ENCODE data around the gene MINDY3. TPM values are rescaled to one million over a fixed set of nuclear protein-coding genes. Genes with fewer than 3 reads are reported as not detected.

MINDY3 gene
- total RNA-seq, 1 experiment from 2014 or later = 40.3 TPM

- no peak for DNase-seq (ENCODE audit: low read depth in 1 of 2, low spot score in 2 of 2)
- Histone ChIP-seq H3K27ac (no peak overlapping the region), H3K27me3 (replicated peaks) (no peaks in the 10 kb centered on the region), H3K36me3 (peaks cover 18% of the 10 kb centered on the region; the same call in 1 of the 2 replicates), H3K4me3 (no peak overlapping the region), H3K4me1 (replicated peaks) (peaks cover 5% of the 10 kb centered on the region), H3K9me3 (replicated peaks) (no peaks in the 10 kb centered on the region)
Measured at GRCh38 chr10:15809450-15809849, 50.9 kb downstream of the MINDY3 start.

- Histone ChIP-seq H3K9me3 (replicated peaks) (no peaks in the 10 kb centered on the region), H3K4me3 (no peak overlapping the region), H3K27me3 (replicated peaks) (no peaks in the 10 kb centered on the region), H3K36me3 (peaks cover 16% of the 10 kb centered on the region; the same call in 1 of the 2 replicates), H3K27ac (no peak overlapping the region), H3K4me1 (replicated peaks) (peaks cover 2% of the 10 kb centered on the region)
- no peak for DNase-seq (ENCODE audit: low read depth in 1 of 2, low spot score in 2 of 2)
Measured at GRCh38 chr10:15808204-15808797, 52.0 kb downstream of the MINDY3 start.

- no peak overlapping the region for H3K4me3 ChIP-seq
- DNase-seq (ENCODE audit: low read depth in 1 of 2, low spot score in 2 of 2) = no peak
- H3K27me3 ChIP-seq (replicated peaks) = no peaks in the 10 kb centered on the region
Measured at GRCh38 chr10:15805395-15806058, 54.8 kb downstream of the MINDY3 start.

GRCh38 chr10:15804109-15804508 is 56.2 kb downstream of the MINDY3 start:
- peaks cover 12% of the 10 kb centered on the region for H3K4me1 ChIP-seq (replicated peaks)
- H3K4me3 ChIP-seq = no peak overlapping the region
- H3K27ac ChIP-seq = no peak overlapping the region
- H3K36me3 ChIP-seq = peaks cover 15% of the 10 kb centered on the region
- no peaks in the 10 kb centered on the region for H3K9me3 ChIP-seq (replicated peaks)
- DNase-seq (ENCODE audit: low read depth in 1 of 2, low spot score in 2 of 2) = no peak
- H3K27me3 ChIP-seq (replicated peaks) = no peaks in the 10 kb centered on the region

More at GRCh38 chr10:15805395-15806058, 54.8 kb downstream of the MINDY3 start:
- H3K36me3 ChIP-seq = peaks cover 17% of the 10 kb centered on the region
- no peaks in the 10 kb centered on the region for H3K9me3 ChIP-seq (replicated peaks)
- H3K4me1 ChIP-seq (replicated peaks) = peaks cover 12% of the 10 kb centered on the region
- H3K27ac ChIP-seq = no peak overlapping the region

- 0 out of 2 replicates have a peak overlapping the region, but pooled peaks have one; percentile 31 for H3K27ac ChIP-seq
- H3K4me1 ChIP-seq (replicated peaks) = peaks cover 12% of the 10 kb centered on the region
- H3K9me3 ChIP-seq (replicated peaks) = no peaks in the 10 kb centered on the region
- peaks cover 13% of the 10 kb centered on the region for H3K36me3 ChIP-seq
- H3K27me3 ChIP-seq (replicated peaks) = no peaks in the 10 kb centered on the region
- peak in 1 of 2 experiments; percentile 34 for DNase-seq (ENCODE audit: low read depth in 1 of 2, low spot score in 2 of 2)
- H3K4me3 ChIP-seq = no peak overlapping the region
Measured at GRCh38 chr10:15802375-15802949, 57.8 kb downstream of the MINDY3 start.

GRCh38 chr10:15801641-15802040 is 58.7 kb downstream of the MINDY3 start:
- no peaks in the 10 kb centered on the region for H3K27me3 ChIP-seq (replicated peaks)
- DNase-seq (ENCODE audit: low read depth in 1 of 2, low spot score in 2 of 2) = no peak
- H3K4me1 ChIP-seq (replicated peaks) = peaks cover 12% of the 10 kb centered on the region
- H3K9me3 ChIP-seq (replicated peaks) = no peaks in the 10 kb centered on the region
- no peak overlapping the region for H3K27ac ChIP-seq
- H3K4me3 ChIP-seq = no peak overlapping the region
- H3K36me3 ChIP-seq = peaks cover 7% of the 10 kb centered on the region

GRCh38 chr10:15801147-15801546 is 59.2 kb downstream of the MINDY3 start:
- DNase-seq (ENCODE audit: low read depth in 1 of 2, low spot score in 2 of 2) = no peak
- Histone ChIP-seq H3K9me3 (replicated peaks) (no peaks in the 10 kb centered on the region), H3K4me3 (no peak overlapping the region), H3K4me1 (replicated peaks) (peaks cover 12% of the 10 kb centered on the region), H3K36me3 (peaks cover 6% of the 10 kb centered on the region), H3K27ac (no peak overlapping the region), H3K27me3 (replicated peaks) (no peaks in the 10 kb centered on the region)

GRCh38 chr10:15797346-15797745 is 63.0 kb downstream of the MINDY3 start:
- peaks cover 22% of the 10 kb centered on the region for H3K36me3 ChIP-seq
- H3K27ac ChIP-seq = no peak overlapping the region
- H3K4me3 ChIP-seq = no peak overlapping the region
- no peak for DNase-seq (ENCODE audit: low read depth in 1 of 2, low spot score in 2 of 2)
- H3K27me3 ChIP-seq (replicated peaks) = no peaks in the 10 kb centered on the region
- H3K4me1 ChIP-seq (replicated peaks) = peaks cover 5% of the 10 kb centered on the region
- H3K9me3 ChIP-seq (replicated peaks) = no peaks in the 10 kb centered on the region

- Histone ChIP-seq H3K4me3 (no peak overlapping the region), H3K27me3 (replicated peaks) (no peaks in the 10 kb centered on the region), H3K9me3 (replicated peaks) (no peaks in the 10 kb centered on the region), H3K36me3 (peaks cover 22% of the 10 kb centered on the region), H3K4me1 (replicated peaks) (no peaks in the 10 kb centered on the region), H3K27ac (no peak overlapping the region)
- no peak for DNase-seq (ENCODE audit: low read depth in 1 of 2, low spot score in 2 of 2)
Measured at GRCh38 chr10:15796762-15797161, 63.5 kb downstream of the MINDY3 start.

GRCh38 chr10:15796098-15796759 is 64.1 kb downstream of the MINDY3 start:
- Histone ChIP-seq H3K36me3 (peaks cover 22% of the 10 kb centered on the region), H3K4me1 (replicated peaks) (no peaks in the 10 kb centered on the region), H3K9me3 (replicated peaks) (no peaks in the 10 kb centered on the region), H3K27ac (no peak overlapping the region), H3K4me3 (no peak overlapping the region), H3K27me3 (replicated peaks) (no peaks in the 10 kb centered on the region)
- DNase-seq (ENCODE audit: low read depth in 1 of 2, low spot score in 2 of 2) = no peak

- H3K27me3 ChIP-seq (replicated peaks) = no peaks in the 10 kb centered on the region
- DNase-seq (ENCODE audit: low read depth in 1 of 2, low spot score in 2 of 2) = no peak
Measured at GRCh38 chr10:15795036-15795792, 65.1 kb downstream of the MINDY3 start.

GRCh38 chr10:15794569-15794968 is 65.7 kb downstream of the MINDY3 start:
- no peak overlapping the region for H3K4me3 ChIP-seq
- H3K36me3 ChIP-seq = peaks cover 16% of the 10 kb centered on the region
- H3K4me1 ChIP-seq (replicated peaks) = peaks cover 8% of the 10 kb centered on the region
- no peak overlapping the region for H3K27ac ChIP-seq
- no peaks in the 10 kb centered on the region for H3K27me3 ChIP-seq (replicated peaks)
- no peaks in the 10 kb centered on the region for H3K9me3 ChIP-seq (replicated peaks)
- no peak for DNase-seq (ENCODE audit: low read depth in 1 of 2, low spot score in 2 of 2)

More at GRCh38 chr10:15795036-15795792, 65.1 kb downstream of the MINDY3 start:
- Histone ChIP-seq H3K9me3 (replicated peaks) (no peaks in the 10 kb centered on the region), H3K4me1 (replicated peaks) (peaks cover 1% of the 10 kb centered on the region), H3K4me3 (no peak overlapping the region), H3K27ac (no peak overlapping the region), H3K36me3 (peaks cover 16% of the 10 kb centered on the region)

- Histone ChIP-seq H3K27ac (no peak overlapping the region), H3K27me3 (replicated peaks) (no peaks in the 10 kb centered on the region), H3K4me3 (no peak overlapping the region), H3K36me3 (peaks cover 19% of the 10 kb centered on the region), H3K4me1 (replicated peaks) (peaks cover 9% of the 10 kb centered on the region), H3K9me3 (replicated peaks) (no peaks in the 10 kb centered on the region)
- DNase-seq (ENCODE audit: low read depth in 1 of 2, low spot score in 2 of 2) = no peak
Measured at GRCh38 chr10:15793664-15794063, 66.6 kb downstream of the MINDY3 start.

All from SJSA1 (cell line).